HEK293T (cell line): Measurements from ENCODE around the gene PRR9.

ENCODE experiments used
- BHLHE40 ChIP-seq: fragments of 450-650 bp; IDR thresholded peaks from 2 replicates; pipeline ENCODE4 v1.6.1; 2016; ENCODE audit warnings: mild to moderate bottlenecking, moderate library complexity, borderline replicate concordance
- ELF4 ChIP-seq: fragments of 450-650 bp; IDR thresholded peaks from 2 replicates; pipeline ENCODE4 v1.6.1; 2017; ENCODE audit warnings: antibody characterized with exemption
- FOXK2 ChIP-seq: fragments of 450-650 bp; IDR thresholded peaks from 2 replicates; pipeline ENCODE4 v1.6.1; 2016; ENCODE audit warnings: mild to moderate bottlenecking
- FOXM1 ChIP-seq: fragments of 450-650 bp; IDR thresholded peaks from 2 replicates; pipeline ENCODE4 v1.6.1; 2017; ENCODE audit warnings: mild to moderate bottlenecking, borderline replicate concordance
- HDGF ChIP-seq: fragments of 450-650 bp; IDR thresholded peaks from 2 replicates; pipeline ENCODE4 v1.6.1; 2017; ENCODE audit warnings: antibody characterized with exemption, borderline replicate concordance
- NFRKB ChIP-seq: fragments of 450-650 bp; IDR thresholded peaks from 2 replicates; pipeline ENCODE4 v1.6.1; 2016; ENCODE audit warnings: mild to moderate bottlenecking, moderate library complexity
- SP1 ChIP-seq: fragments of 450-650 bp; IDR thresholded peaks from 2 replicates; pipeline ENCODE4 v1.6.1; 2017
- SUZ12 ChIP-seq: fragments of 450-650 bp; IDR thresholded peaks from 2 replicates; pipeline ENCODE4 v1.6.1; 2016; ENCODE audit warnings: mild to moderate bottlenecking
- TARDBP ChIP-seq: fragments of 450-650 bp; IDR thresholded peaks from 2 replicates; pipeline ENCODE4 v1.6.1; 2016
- ZNF384 ChIP-seq: fragments of 450-650 bp; IDR thresholded peaks from 2 replicates; pipeline ENCODE4 v1.6.1; 2016
- TF ChIP-seq, protein P1 (sequence below): fragments of 450-650 bp; IDR thresholded peaks from 2 replicates; pipeline ENCODE4 v1.6.1; 2016

DNA sequence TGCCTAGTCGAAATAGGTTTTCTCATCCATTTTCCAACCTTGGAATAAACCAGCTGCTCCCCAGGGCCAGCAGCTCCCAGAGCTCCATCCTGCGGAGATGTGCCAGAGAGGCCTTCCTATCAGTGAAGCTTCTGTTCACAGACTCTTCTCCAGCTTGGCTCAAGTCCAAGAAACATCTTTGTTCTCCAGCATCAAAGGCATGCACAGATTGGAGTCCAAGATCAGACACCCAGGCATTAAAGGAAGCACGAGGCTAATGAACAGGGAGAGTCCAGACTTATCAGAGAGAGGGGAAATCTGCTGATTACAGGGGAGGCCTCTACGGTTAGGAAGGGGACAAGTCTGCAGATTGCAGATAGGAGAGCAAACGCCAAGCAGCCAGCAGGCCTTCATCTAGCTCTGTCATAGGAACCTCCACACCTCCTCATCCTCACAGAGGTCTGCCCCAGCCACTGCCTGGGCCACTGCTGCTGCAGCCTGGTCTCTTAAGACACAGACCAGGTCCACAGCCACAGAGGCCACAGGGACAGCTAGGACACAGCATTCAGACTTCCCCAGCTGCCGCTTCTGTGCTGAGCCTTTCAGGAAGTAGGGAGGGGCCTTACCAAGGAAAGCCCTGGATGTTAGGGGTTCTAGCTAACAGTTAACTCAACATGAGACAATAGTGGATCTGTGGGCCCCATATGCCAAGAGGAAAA lies 3.4 kb downstream of the PRR9 start:
- TF ChIP-seq SUZ12 (no peak), SP1 (no peak), HDGF (no peak), BHLHE40 (no peak), ZNF384 (no peak), FOXK2 (no peak), TARDBP (no peak), FOXM1 (no peak), ELF4 (no peak), NFRKB (no peak)
- TF ChIP-seq, protein P1, sequence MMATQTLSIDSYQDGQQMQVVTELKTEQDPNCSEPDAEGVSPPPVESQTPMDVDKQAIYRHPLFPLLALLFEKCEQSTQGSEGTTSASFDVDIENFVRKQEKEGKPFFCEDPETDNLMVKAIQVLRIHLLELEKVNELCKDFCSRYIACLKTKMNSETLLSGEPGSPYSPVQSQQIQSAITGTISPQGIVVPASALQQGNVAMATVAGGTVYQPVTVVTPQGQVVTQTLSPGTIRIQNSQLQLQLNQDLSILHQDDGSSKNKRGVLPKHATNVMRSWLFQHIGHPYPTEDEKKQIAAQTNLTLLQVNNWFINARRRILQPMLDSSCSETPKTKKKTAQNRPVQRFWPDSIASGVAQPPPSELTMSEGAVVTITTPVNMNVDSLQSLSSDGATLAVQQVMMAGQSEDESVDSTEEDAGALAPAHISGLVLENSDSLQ = no peak
